HEK293 (cell line): Measurements from ENCODE around the gene OR2D3.

Experiments used
- CTCF ChIA-PET: fragments of 350-600 bp; formaldehyde crosslinking; extraction: SDS; loops from one replicate; lab custom pipeline; 2021; ENCODE audit warnings: antibody characterized with exemption; lab: Yijun Ruan, JAX
- POLR2A ChIA-PET: fragments of 300-600 bp; formaldehyde crosslinking; extraction: SDS; loops from one replicate; lab custom pipeline; 2020; ENCODE audit warnings: antibody characterized with exemption, inconsistent platforms; lab: Yijun Ruan, JAX
- H3K27ac ChIP-seq: fragments of 200-500 bp; sonication (Bioruptor generic); 2 replicates; pipeline ENCODE4 v1.5.1; 2014; ENCODE audit warnings: low read depth, low read length, control low read depth, inconsistent platforms; ENCODE audit errors: extremely low read depth
- H3K36me3 ChIP-seq, 2 experiments: fragments of 200-500 bp in 1 of 2; sonication (Bioruptor generic) in 1 of 2; 1 replicate in 1 of 2; 2 replicates in 1 of 2; pipeline ENCODE4 v1.5.1; 2014 to 2017; ENCODE audit warnings: inconsistent platforms in 2 of 2, low read length in 2 of 2; ENCODE audit not compliant: control insufficient read depth in 2 of 2, insufficient read depth in 1 of 2
- H3K4me1 ChIP-seq: fragments of 200-500 bp; sonication (Bioruptor generic); 2 replicates; pipeline ENCODE4 v1.5.1; 2014; ENCODE audit warnings: mild to moderate bottlenecking, low read length, inconsistent platforms; ENCODE audit not compliant: control insufficient read depth, insufficient read depth
- H3K4me3 ChIP-seq: 2 replicates; pipeline ENCODE4 v1.5.1; 2011; ENCODE audit warnings: low read depth, mild to moderate bottlenecking, control low read depth, low read length, moderate library complexity
- H3K9me3 ChIP-seq: fragments of 200-500 bp; sonication (Bioruptor generic); 2 replicates; pipeline ENCODE4 v1.5.1; 2014; ENCODE audit warnings: low read depth, low read length, inconsistent platforms; ENCODE audit not compliant: control insufficient read depth, insufficient read depth
- MZF1 ChIP-seq: fragments of 450-650 bp; formaldehyde crosslinking; IDR thresholded peaks from 2 replicates; pipeline ENCODE4 v1.5.1; 2017; ENCODE audit warnings: missing biosample characterization, missing genetic modification characterization, borderline replicate concordance
- SCRT2 ChIP-seq: fragments of 450-650 bp; formaldehyde crosslinking; IDR thresholded peaks from 2 replicates; pipeline ENCODE4 v1.5.1; 2016; ENCODE audit warnings: missing biosample characterization, missing genetic modification characterization
- ZNF121 ChIP-seq: fragments of 450-650 bp; formaldehyde crosslinking; IDR thresholded peaks from 2 replicates; pipeline ENCODE4 v1.5.1; 2016; ENCODE audit warnings: missing biosample characterization, missing genetic modification characterization
- ZNF341 ChIP-seq: fragments of 450-650 bp; formaldehyde crosslinking; IDR thresholded peaks from 2 replicates; pipeline ENCODE4; 2016; ENCODE audit warnings: low read depth, missing biosample characterization, missing genetic modification characterization
- ZNF585B ChIP-seq: fragments of 450-650 bp; formaldehyde crosslinking; IDR thresholded peaks from 2 replicates; pipeline ENCODE4 v1.5.1; 2016; ENCODE audit warnings: missing biosample characterization, missing genetic modification characterization
- TF ChIP-seq, protein P1 (sequence below): fragments of 450-650 bp; formaldehyde crosslinking; conservative IDR thresholded peaks from 2 replicates; pipeline ENCODE4 v1.5.1; 2016; ENCODE audit warnings: low read depth, missing biosample characterization, missing genetic modification characterization
- TF ChIP-seq, protein P2 (sequence below): fragments of 450-650 bp; formaldehyde crosslinking; IDR thresholded peaks from 2 replicates; pipeline ENCODE4 v1.5.1; 2016; ENCODE audit warnings: missing biosample characterization, missing genetic modification characterization
- TF ChIP-seq, protein P3 (sequence below): fragments of 450-650 bp; formaldehyde crosslinking; IDR thresholded peaks from 2 replicates; pipeline ENCODE4 v1.5.1; 2016; ENCODE audit warnings: missing biosample characterization, missing genetic modification characterization
- TF ChIP-seq, protein P4 (sequence below): fragments of 450-650 bp; formaldehyde crosslinking; IDR thresholded peaks from 2 replicates; pipeline ENCODE4 v1.5.1; 2016; ENCODE audit warnings: missing biosample characterization, missing genetic modification characterization, borderline replicate concordance

The OR2D3 gene

DNA sequence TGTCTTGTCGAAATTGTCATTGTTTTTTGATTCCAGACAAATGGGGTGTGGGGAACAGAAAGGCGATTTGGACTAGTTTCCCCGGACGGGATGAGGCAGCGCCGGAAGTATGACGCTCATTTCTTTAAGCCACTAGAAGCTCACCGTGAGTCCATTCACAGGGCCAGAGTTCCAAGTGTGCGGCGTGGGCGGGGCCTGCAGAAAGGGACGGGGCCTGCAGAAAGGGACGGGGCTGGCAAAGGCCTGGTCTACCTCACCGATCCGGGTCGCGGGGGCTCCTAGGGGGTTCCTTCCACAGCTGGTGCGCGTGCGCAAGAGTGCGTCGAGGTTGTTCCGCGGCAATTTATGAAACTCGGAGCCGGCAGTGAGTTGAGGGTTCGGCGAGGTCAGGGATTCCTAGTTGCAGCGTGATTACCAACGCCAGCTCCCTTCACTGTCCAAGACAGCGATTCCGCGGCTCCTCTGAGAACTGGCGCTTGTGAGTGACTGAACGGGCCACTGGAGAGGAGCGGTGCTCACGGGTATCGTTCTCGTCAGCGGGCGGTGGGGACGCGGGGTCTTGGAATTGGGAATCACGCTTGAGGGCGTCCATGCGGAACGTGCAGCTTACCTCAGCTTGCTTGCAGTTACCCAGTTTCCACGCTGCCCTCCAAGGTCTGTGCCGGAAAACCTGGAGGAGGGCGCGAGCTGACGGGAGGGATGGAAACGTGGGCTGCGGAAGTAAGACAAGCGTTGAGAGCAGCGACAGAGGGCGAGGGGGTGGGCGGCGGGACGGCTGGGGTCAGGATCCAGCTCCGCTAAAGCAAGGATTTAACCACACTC, 5.6 kb downstream of the OR2D3 start, which contains the start of gene ZNF215 (continued):
- TF ChIP-seq, protein P1, sequence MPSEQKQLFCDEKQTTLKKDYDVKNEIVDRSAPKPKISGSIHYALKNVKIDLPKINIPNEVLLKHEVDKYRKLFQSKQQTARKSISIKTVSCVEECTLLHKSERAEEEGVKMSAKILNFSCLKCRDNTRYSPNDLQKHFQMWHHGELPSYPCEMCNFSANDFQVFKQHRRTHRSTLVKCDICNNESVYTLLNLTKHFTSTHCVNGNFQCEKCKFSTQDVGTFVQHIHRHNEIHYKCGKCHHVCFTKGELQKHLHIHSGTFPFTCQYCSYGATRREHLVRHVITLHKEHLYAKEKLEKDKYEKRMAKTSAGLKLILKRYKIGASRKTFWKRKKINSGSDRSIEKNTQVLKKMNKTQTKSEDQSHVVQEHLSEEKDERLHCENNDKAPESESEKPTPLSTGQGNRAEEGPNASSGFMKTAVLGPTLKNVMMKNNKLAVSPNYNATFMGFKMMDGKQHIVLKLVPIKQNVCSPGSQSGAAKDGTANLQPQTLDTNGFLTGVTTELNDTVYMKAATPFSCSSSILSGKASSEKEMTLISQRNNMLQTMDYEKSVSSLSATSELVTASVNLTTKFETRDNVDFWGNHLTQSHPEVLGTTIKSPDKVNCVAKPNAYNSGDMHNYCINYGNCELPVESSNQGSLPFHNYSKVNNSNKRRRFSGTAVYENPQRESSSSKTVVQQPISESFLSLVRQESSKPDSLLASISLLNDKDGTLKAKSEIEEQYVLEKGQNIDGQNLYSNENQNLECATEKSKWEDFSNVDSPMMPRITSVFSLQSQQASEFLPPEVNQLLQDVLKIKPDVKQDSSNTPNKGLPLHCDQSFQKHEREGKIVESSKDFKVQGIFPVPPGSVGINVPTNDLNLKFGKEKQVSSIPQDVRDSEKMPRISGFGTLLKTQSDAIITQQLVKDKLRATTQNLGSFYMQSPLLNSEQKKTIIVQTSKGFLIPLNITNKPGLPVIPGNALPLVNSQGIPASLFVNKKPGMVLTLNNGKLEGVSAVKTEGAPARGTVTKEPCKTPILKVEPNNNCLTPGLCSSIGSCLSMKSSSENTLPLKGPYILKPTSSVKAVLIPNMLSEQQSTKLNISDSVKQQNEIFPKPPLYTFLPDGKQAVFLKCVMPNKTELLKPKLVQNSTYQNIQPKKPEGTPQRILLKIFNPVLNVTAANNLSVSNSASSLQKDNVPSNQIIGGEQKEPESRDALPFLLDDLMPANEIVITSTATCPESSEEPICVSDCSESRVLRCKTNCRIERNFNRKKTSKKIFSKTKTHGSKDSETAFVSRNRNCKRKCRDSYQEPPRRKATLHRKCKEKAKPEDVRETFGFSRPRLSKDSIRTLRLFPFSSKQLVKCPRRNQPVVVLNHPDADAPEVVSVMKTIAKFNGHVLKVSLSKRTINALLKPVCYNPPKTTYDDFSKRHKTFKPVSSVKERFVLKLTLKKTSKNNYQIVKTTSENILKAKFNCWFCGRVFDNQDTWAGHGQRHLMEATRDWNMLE (tag by site-specific recombination), result peak; percentile 58; the same call in 1 of the 2 replicates
- TF ChIP-seq ZNF121 (tag by site-specific recombination) (no peak), ZNF585B (tag by site-specific recombination) (no peak)
- TF ChIP-seq, protein P2, sequence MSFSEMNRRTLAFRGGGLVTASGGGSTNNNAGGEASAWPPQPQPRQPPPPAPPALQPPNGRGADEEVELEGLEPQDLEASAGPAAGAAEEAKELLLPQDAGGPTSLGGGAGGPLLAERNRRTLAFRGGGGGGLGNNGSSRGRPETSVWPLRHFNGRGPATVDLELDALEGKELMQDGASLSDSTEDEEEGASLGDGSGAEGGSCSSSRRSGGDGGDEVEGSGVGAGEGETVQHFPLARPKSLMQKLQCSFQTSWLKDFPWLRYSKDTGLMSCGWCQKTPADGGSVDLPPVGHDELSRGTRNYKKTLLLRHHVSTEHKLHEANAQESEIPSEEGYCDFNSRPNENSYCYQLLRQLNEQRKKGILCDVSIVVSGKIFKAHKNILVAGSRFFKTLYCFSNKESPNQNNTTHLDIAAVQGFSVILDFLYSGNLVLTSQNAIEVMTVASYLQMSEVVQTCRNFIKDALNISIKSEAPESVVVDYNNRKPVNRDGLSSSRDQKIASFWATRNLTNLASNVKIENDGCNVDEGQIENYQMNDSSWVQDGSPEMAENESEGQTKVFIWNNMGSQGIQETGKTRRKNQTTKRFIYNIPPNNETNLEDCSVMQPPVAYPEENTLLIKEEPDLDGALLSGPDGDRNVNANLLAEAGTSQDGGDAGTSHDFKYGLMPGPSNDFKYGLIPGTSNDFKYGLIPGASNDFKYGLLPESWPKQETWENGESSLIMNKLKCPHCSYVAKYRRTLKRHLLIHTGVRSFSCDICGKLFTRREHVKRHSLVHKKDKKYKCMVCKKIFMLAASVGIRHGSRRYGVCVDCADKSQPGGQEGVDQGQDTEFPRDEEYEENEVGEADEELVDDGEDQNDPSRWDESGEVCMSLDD, result no peak; the same call in 1 of the 2 replicates

DNA sequence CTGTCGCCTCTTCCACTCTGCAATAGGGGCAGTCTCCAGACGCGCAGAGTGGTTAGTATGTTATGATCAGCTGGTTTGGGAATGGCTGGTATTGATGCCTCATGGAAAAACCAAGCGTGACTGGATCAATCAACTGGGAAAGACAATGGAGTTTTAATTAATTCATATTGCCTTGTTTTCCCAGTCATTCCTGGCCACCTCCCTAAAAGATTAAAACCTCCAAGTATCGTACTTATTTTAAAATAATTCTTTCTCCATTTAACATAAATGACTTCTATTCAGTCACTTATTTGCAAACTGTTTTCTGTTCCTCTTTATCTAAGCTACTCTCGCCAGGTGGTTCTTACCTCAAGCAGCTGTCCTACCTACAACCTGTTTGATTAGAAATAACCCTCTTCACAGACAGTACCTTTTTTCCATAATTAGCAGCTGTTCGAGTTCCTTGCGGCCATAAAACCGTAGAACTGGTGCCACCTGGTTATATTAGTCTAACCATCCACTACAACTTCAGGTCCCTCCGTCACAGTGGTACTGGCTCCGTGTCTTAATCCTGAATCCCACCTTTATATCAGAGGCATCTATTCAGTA, 6.3 kb downstream of the OR2D3 start:
- H3K27ac ChIP-seq, result peak overlapping the region; percentile 75; the same call in 1 of the 2 replicates
- POLR2A ChIA-PET, result interaction anchor here (1.3 kb wide), 1 partner anchor 12 kb away, joined by 3 read pairs; no protein-coding TSS in a partner anchor
- no peaks in the 10 kb centered on the region for H3K4me1 ChIP-seq
- TF ChIP-seq ZNF121 (tag by site-specific recombination), result no peak
- TF ChIP-seq, protein P3, sequence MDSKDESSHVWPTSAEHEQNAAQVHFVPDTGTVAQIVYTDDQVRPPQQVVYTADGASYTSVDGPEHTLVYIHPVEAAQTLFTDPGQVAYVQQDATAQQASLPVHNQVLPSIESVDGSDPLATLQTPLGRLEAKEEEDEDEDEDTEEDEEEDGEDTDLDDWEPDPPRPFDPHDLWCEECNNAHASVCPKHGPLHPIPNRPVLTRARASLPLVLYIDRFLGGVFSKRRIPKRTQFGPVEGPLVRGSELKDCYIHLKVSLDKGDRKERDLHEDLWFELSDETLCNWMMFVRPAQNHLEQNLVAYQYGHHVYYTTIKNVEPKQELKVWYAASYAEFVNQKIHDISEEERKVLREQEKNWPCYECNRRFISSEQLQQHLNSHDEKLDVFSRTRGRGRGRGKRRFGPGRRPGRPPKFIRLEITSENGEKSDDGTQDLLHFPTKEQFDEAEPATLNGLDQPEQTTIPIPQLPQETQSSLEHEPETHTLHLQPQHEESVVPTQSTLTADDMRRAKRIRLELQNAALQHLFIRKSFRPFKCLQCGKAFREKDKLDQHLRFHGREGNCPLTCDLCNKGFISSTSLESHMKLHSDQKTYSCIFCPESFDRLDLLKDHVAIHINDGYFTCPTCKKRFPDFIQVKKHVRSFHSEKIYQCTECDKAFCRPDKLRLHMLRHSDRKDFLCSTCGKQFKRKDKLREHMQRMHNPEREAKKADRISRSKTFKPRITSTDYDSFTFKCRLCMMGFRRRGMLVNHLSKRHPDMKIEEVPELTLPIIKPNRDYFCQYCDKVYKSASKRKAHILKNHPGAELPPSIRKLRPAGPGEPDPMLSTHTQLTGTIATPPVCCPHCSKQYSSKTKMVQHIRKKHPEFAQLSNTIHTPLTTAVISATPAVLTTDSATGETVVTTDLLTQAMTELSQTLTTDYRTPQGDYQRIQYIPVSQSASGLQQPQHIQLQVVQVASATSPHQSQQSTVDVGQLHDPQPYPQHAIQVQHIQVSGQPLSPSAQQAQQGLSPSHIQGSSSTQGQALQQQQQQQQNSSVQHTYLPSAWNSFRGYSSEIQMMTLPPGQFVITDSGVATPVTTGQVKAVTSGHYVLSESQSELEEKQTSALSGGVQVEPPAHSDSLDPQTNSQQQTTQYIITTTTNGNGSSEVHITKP (tag by site-specific recombination), result peak; percentile 47
- peak; percentile 39; the same call in 1 of the 2 replicates for TF ChIP-seq SCRT2 (tag by site-specific recombination)
- TF ChIP-seq ZNF341 (tag by site-specific recombination), result peak; percentile 3; the same call in 1 of the 2 replicates
- CTCF ChIA-PET, result interaction anchor here (0.6 to 1.1 kb wide), 4 partner anchors 30 to 1060 kb away, joined by 3 to 5 read pairs (median 4); partner anchors contain the start of gene EIF3F
- H3K4me3 ChIP-seq, result peak overlapping the region; percentile 71
- H3K36me3 ChIP-seq, result peaks cover 0 to 2% of the 10 kb centered on the region in 2 experiments; a peak in 1 of 3 replicates
- H3K9me3 ChIP-seq, result no peaks in the 10 kb centered on the region

DNA sequence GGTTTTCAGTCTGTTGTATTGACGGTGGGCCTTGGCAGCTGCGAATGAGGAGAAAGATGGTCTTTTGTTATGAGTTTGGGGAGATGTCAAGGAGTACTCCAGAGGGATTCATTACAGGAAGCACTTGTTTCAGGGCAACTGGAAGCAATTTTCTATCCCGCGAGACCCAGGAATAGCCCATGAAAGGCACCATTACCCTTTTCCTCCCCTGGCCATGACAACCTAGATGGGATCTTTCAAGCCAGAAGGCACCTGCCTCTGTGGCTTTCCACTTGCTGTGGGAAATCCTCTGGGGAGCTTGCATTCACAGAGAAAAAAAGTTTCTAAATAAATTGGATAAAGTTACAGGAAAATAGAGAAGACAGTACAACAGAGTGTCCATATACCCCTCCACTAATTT, 8.1 kb downstream of the OR2D3 start:
- no peaks in the 10 kb centered on the region for H3K9me3 ChIP-seq
- ChIA-PET POLR2A (interaction anchor here (0.6 kb wide), 1 partner anchor 66 kb away, joined by 10 read pairs; the partner anchor contains the start of gene OR10A2), CTCF (no interaction called here)
- no peaks in the 10 kb centered on the region for H3K4me1 ChIP-seq
- TF ChIP-seq MZF1 (tag by site-specific recombination), result peak; percentile 51; the same call in 1 of the 2 replicates
- TF ChIP-seq, protein P4, sequence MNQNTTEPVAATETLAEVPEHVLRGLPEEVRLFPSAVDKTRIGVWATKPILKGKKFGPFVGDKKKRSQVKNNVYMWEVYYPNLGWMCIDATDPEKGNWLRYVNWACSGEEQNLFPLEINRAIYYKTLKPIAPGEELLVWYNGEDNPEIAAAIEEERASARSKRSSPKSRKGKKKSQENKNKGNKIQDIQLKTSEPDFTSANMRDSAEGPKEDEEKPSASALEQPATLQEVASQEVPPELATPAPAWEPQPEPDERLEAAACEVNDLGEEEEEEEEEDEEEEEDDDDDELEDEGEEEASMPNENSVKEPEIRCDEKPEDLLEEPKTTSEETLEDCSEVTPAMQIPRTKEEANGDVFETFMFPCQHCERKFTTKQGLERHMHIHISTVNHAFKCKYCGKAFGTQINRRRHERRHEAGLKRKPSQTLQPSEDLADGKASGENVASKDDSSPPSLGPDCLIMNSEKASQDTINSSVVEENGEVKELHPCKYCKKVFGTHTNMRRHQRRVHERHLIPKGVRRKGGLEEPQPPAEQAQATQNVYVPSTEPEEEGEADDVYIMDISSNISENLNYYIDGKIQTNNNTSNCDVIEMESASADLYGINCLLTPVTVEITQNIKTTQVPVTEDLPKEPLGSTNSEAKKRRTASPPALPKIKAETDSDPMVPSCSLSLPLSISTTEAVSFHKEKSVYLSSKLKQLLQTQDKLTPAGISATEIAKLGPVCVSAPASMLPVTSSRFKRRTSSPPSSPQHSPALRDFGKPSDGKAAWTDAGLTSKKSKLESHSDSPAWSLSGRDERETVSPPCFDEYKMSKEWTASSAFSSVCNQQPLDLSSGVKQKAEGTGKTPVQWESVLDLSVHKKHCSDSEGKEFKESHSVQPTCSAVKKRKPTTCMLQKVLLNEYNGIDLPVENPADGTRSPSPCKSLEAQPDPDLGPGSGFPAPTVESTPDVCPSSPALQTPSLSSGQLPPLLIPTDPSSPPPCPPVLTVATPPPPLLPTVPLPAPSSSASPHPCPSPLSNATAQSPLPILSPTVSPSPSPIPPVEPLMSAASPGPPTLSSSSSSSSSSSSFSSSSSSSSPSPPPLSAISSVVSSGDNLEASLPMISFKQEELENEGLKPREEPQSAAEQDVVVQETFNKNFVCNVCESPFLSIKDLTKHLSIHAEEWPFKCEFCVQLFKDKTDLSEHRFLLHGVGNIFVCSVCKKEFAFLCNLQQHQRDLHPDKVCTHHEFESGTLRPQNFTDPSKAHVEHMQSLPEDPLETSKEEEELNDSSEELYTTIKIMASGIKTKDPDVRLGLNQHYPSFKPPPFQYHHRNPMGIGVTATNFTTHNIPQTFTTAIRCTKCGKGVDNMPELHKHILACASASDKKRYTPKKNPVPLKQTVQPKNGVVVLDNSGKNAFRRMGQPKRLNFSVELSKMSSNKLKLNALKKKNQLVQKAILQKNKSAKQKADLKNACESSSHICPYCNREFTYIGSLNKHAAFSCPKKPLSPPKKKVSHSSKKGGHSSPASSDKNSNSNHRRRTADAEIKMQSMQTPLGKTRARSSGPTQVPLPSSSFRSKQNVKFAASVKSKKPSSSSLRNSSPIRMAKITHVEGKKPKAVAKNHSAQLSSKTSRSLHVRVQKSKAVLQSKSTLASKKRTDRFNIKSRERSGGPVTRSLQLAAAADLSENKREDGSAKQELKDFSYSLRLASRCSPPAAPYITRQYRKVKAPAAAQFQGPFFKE (tag by site-specific recombination), result no peak
- H3K4me3 ChIP-seq, result no peak overlapping the region
- peaks cover 0 to 13% of the 10 kb centered on the region in 2 experiments; a peak in 1 of 3 replicates for H3K36me3 ChIP-seq
- H3K27ac ChIP-seq, result no peak overlapping the region
